ENCODE measurements around the gene KCNIP1. TPM values are rescaled to one million over a fixed set of nuclear protein-coding genes. Genes with fewer than 3 reads are reported as not detected.
"Not testable (repeated sequence)": the region's sequence is repeated elsewhere in the genome, so short reads cannot be mapped to it uniquely, and the experiment has no call there.

Gene KCNIP1
- total RNA-seq, 1 donor from 2014 or later, result 5.3 TPM

GRCh38 chr5:170750791-170751190 is 247.0 kb downstream of the KCNIP1 start:
- Mint-ChIP-seq H3K4me3 (peak overlapping the region; percentile 24), H3K36me3 (no peaks in the 10 kb centered on the region), H3K27ac (peak overlapping the region; percentile 88), H3K4me1 (ENCODE audit: unreplicated experiment) (peaks cover 16% of the 10 kb centered on the region), H3K9me3 (no peaks in the 10 kb centered on the region), H3K27me3 (peaks cover 6% of the 10 kb centered on the region)
- TF ChIP-seq CTCF (conservative IDR thresholded peaks at IDR 0.05), result no peak
- no peak for DNase-seq (ENCODE audit: extremely low spot score, unreplicated experiment)

DNA sequence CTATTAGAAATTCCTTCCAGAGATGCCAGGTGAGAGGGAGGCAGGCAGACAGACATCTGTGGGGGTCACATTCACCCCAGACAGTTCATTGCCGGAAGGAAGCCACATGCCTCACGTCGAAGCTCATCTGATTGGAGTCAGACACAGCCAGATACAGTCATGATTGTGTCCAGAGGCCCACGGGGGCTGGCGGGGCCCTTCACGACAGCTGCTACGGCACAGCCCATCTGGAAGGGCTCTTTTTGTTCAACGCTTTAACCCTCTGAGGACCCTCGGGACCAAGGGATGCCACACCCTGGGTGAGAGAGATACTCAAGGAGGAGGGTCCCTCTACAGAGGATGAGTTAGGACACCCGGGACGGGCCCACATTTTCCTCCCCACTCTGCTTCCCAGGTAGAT is 247.8 kb downstream of the KCNIP1 start:
- peaks cover 6% of the 10 kb centered on the region for H3K27me3 Mint-ChIP-seq
- H3K4me1 Mint-ChIP-seq (ENCODE audit: unreplicated experiment), result peaks cover 14% of the 10 kb centered on the region
- no peak for TF ChIP-seq CTCF (conservative IDR thresholded peaks at IDR 0.05)

DNA sequence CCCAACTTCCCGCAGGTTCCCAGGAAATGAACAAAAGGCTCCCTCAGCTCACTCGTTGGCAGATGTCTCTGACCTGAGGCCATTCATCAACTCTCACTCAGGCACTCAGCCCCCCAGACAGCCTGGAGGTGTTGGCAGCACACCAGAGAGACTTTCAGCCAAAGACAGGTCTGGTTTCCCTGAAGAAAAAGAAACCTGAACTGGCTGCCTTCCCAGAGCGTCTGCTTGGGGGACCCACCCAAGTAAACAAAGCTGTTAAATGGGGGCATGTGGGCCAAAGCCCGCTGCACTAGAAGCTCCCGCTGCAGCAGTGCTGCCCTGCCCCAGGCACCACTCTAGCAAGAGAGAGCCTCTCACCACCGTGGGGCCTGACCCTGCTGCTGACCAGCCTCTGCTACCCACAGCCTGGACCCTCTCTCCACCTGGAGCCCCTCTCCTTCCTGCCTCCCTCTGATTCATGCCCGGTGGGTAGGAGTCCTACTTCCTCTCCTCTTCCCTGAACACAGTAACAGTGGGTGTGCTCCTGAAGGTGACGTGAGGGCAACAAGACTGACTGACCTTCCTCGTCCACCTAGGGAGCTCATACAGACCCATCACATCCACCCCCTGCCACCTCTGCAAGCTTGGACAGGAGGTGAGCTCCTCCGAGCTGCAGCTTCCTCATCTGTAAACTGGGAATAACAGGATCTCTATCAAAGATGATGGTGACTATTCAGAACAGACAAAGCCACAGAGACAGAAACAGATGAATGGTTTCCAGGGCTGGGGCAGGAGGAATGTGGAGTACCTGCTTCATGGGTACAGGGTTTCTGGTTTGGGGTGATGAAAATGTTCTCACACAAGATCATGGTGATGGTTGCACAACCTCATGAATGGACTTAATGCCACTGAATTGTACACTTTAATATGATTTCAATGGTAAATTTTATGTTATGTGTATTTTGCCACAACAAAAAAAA is 248.7 kb downstream of the KCNIP1 start:
- no peaks in the 10 kb centered on the region for H3K9me3 Mint-ChIP-seq
- peaks cover 15% of the 10 kb centered on the region for H3K4me1 Mint-ChIP-seq (ENCODE audit: unreplicated experiment)
- H3K36me3 Mint-ChIP-seq, result no peaks in the 10 kb centered on the region
- no peak overlapping the region for H3K4me3 Mint-ChIP-seq
- H3K27ac Mint-ChIP-seq, result peak overlapping the region; percentile 68
- DNase-seq (ENCODE audit: extremely low spot score, unreplicated experiment), result no peak
- H3K27me3 Mint-ChIP-seq, result peaks cover 3% of the 10 kb centered on the region
- TF ChIP-seq CTCF (conservative IDR thresholded peaks at IDR 0.05), result no peak

More for the DNA sequence above, 247.8 kb downstream of the KCNIP1 start:
- DNase-seq (ENCODE audit: extremely low spot score, unreplicated experiment), result no peak
- H3K4me3 Mint-ChIP-seq, result no peak overlapping the region
- no peaks in the 10 kb centered on the region for H3K9me3 Mint-ChIP-seq
- no peak overlapping the region for H3K27ac Mint-ChIP-seq
- no peaks in the 10 kb centered on the region for H3K36me3 Mint-ChIP-seq

DNA sequence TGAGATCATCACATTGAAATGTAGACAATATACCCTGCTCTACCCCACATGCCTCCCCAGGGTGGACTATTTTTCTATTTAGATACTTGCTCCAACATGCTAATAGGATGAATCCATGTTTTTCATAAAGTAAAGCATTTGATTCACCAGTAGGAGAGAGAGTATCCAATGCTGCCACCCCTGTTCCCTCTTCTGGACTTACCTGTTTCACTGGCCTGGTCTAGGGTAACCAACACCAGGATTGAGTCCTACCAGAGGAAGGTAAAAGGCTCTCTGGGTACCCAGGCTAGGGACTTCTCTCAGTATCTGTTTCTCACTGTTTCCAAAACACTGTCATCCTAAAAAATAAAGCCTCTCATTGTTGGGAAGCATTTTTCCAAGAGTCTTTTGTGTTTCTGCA is 249.5 kb downstream of the KCNIP1 start:
- no peaks in the 10 kb centered on the region for H3K9me3 Mint-ChIP-seq
- H3K27ac Mint-ChIP-seq, result peak overlapping the region; percentile 68
- TF ChIP-seq CTCF (conservative IDR thresholded peaks at IDR 0.05), result no peak
- H3K4me1 Mint-ChIP-seq (ENCODE audit: unreplicated experiment), result peaks cover 16% of the 10 kb centered on the region
- H3K36me3 Mint-ChIP-seq, result no peaks in the 10 kb centered on the region
- peaks cover 3% of the 10 kb centered on the region for H3K27me3 Mint-ChIP-seq
- no peak overlapping the region for H3K4me3 Mint-ChIP-seq
- DNase-seq (ENCODE audit: extremely low spot score, unreplicated experiment), result no peak

- not testable (repeated sequence) for H3K27me3 Mint-ChIP-seq; DNase-seq (ENCODE audit: extremely low spot score, unreplicated experiment); H3K27ac Mint-ChIP-seq; H3K36me3 Mint-ChIP-seq; H3K9me3 Mint-ChIP-seq; H3K4me3 Mint-ChIP-seq
- peaks cover 16% of the 10 kb centered on the region for H3K4me1 Mint-ChIP-seq (ENCODE audit: unreplicated experiment)
Observed at GRCh38 chr5:170754508-170754907, 250.7 kb downstream of the KCNIP1 start.

DNA sequence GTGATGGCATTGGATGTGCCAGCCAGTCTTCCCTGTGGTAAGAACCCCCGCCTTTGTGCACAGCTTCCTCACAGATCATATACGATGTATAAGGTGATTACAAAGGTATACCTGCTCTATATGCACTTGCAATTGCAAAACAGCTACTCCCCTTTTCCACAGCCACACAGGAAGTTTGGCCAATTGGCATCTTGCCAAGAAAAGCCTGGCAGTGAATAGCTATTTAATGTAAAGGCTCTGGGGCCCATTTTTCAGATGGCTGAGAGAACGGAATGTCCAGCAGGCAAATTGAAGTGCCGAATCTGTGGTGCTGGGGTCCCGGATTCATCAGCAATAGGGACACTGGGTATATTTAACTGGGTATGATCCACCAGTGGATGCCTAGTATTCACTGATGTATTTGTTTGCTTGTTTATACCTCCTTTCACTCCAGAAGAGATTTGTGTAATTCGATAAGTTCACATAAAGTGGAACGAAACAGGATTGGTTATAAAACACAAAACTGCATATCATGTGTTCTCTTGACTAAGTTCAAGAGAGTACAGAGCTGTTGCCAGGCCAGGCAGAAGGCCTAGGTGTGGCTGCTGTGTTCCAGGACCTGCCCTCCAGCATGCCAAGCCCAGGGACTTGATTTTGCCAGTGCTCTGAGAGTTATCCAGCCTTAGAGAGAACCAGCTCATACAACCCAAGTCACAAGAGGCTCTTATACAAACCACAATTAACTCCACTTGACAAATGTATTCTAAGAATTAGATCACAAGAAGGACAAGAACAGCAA is 252.0 kb downstream of the KCNIP1 start:
- TF ChIP-seq CTCF (conservative IDR thresholded peaks at IDR 0.05), result no peak
- H3K9me3 Mint-ChIP-seq, result no peaks in the 10 kb centered on the region
- H3K4me1 Mint-ChIP-seq (ENCODE audit: unreplicated experiment), result peaks cover 12% of the 10 kb centered on the region
- H3K36me3 Mint-ChIP-seq, result no peaks in the 10 kb centered on the region
- no peak overlapping the region for H3K4me3 Mint-ChIP-seq
- DNase-seq (ENCODE audit: extremely low spot score, unreplicated experiment), result no peak
- peak overlapping the region; percentile 40 for H3K27ac Mint-ChIP-seq
- H3K27me3 Mint-ChIP-seq, result peaks cover 3% of the 10 kb centered on the region

All from type B pancreatic cell (in vitro differentiated cells).